WTC11 (cell line): ENCODE data around the gene ZFAND6. TPM values are rescaled to one million over a fixed set of nuclear protein-coding genes. Genes with fewer than 3 reads are reported as not detected.

Source experiments
- ATAC-seq: fragments of 200-7000 bp; cut with Tn5 transposase; 2 replicates; pipeline ENCODE4 v1.10.0; 2021; ENCODE audit warnings: mild to moderate bottlenecking, moderate library complexity
- CTCF ChIA-PET: fragments of 300-600 bp; sonication (Branson Sonifier 250); formaldehyde crosslinking; loops from one replicate; lab custom pipeline; 2021; ENCODE audit warnings: antibody characterized with exemption; lab: Charles Lee
- POLR2A ChIA-PET: fragments of 350-600 bp; sonication (Branson Sonifier 250); formaldehyde crosslinking; loops from one replicate; lab custom pipeline; 2021; ENCODE audit warnings: antibody characterized with exemption; lab: Charles Lee
- DNase-seq: peaks from one replicate; pipeline ENCODE4 v3.0.0; 2021; ENCODE audit warnings: low spot score
- H3K27ac Mint-ChIP-seq: 2 replicates; pipeline ENCODE4 v1.8.0; 2021; ENCODE audit warnings: mixed read lengths
- H3K27me3 Mint-ChIP-seq: 2 replicates; pipeline ENCODE4 v1.8.0; 2021; ENCODE audit warnings: low read depth, mild to moderate bottlenecking, moderate library complexity, mixed read lengths
- H3K36me3 Mint-ChIP-seq: 2 replicates; pipeline ENCODE4 v1.8.0; 2021; ENCODE audit warnings: mixed read lengths
- H3K4me1 Mint-ChIP-seq: 2 replicates; pipeline ENCODE4 v1.8.0; 2022; ENCODE audit warnings: mixed read lengths
- H3K4me3 Mint-ChIP-seq: 2 replicates; pipeline ENCODE4 v1.8.0; 2021; ENCODE audit warnings: mild to moderate bottlenecking, moderate library complexity, mixed read lengths
- H3K9me3 Mint-ChIP-seq: 2 replicates; pipeline ENCODE4 v1.8.0; 2021; ENCODE audit warnings: mixed read lengths
- AFF4 ChIP-seq: sonication (generic); formaldehyde crosslinking; IDR thresholded peaks from 2 replicates; pipeline ENCODE4 v1.8.1; 2023; ENCODE audit warnings: mild to moderate bottlenecking, missing genetic modification reagents, borderline replicate concordance
- AR ChIP-seq: fragments of 250-450 bp; sonication (Bioruptor Pico); IDR thresholded peaks from 2 replicates; pipeline ENCODE4 v1.9.0; 2021; ENCODE audit warnings: mild to moderate bottlenecking
- ATF1 ChIP-seq: sonication (generic); formaldehyde crosslinking; IDR thresholded peaks from 2 replicates; pipeline ENCODE4 v1.8.1; 2023; ENCODE audit warnings: mild to moderate bottlenecking, moderate library complexity, missing genetic modification reagents
- CBFB ChIP-seq: sonication (generic); formaldehyde crosslinking; IDR thresholded peaks from 2 replicates; pipeline ENCODE4 v1.8.1; 2022; ENCODE audit warnings: mild to moderate bottlenecking, low read depth, missing genetic modification reagents
- CDX4 ChIP-seq: fragments of 250-450 bp; sonication (Bioruptor Pico); IDR thresholded peaks from 2 replicates; pipeline ENCODE4 v1.9.0; 2021; ENCODE audit warnings: moderate library complexity, mild to moderate bottlenecking, inconsistent platforms, borderline replicate concordance
- ETV6 ChIP-seq: sonication (generic); formaldehyde crosslinking; IDR thresholded peaks from 2 replicates; pipeline ENCODE4 v1.8.1; 2022; ENCODE audit warnings: mild to moderate bottlenecking, missing genetic modification reagents
- FOXJ3 ChIP-seq: sonication (generic); formaldehyde crosslinking; IDR thresholded peaks from 2 replicates; pipeline ENCODE4 v1.9.0; 2021; ENCODE audit warnings: missing genetic modification reagents, mild to moderate bottlenecking, borderline replicate concordance
- FOXK1 ChIP-seq: sonication (generic); formaldehyde crosslinking; IDR thresholded peaks from 2 replicates; pipeline ENCODE4 v1.8.0; 2022; ENCODE audit warnings: mild to moderate bottlenecking, moderate library complexity, missing genetic modification reagents
- GABPB1 ChIP-seq: sonication (generic); formaldehyde crosslinking; IDR thresholded peaks from 2 replicates; pipeline ENCODE4 v1.8.1; 2023; ENCODE audit warnings: mild to moderate bottlenecking, missing genetic modification reagents
- GRHL2 ChIP-seq: fragments of 250-450 bp; sonication (Bioruptor Pico); IDR thresholded peaks from 2 replicates; pipeline ENCODE4 v1.8.0; 2022; ENCODE audit warnings: mild to moderate bottlenecking, moderate library complexity; ENCODE audit not compliant: insufficient replicate concordance, severe bottlenecking
- JUN ChIP-seq: sonication (generic); formaldehyde crosslinking; IDR thresholded peaks from 2 replicates; pipeline ENCODE4 v1.8.0; 2023; ENCODE audit warnings: mild to moderate bottlenecking, missing genetic modification reagents
- MYBL2 ChIP-seq: sonication (generic); formaldehyde crosslinking; IDR thresholded peaks from 2 replicates; pipeline ENCODE4 v1.8.1; 2023; ENCODE audit warnings: mild to moderate bottlenecking, moderate library complexity, missing genetic modification reagents
- NFYB ChIP-seq: sonication (generic); formaldehyde crosslinking; conservative IDR thresholded peaks from 2 replicates; pipeline ENCODE4 v1.8.0; 2022; ENCODE audit warnings: low read depth, missing genetic modification reagents
- SMAD3 ChIP-seq: sonication (generic); formaldehyde crosslinking; IDR thresholded peaks from 2 replicates; pipeline ENCODE4 v1.8.0; 2022; ENCODE audit warnings: missing genetic modification reagents, mild to moderate bottlenecking, borderline replicate concordance
- SOX15 ChIP-seq: fragments of 250-450 bp; sonication (Bioruptor Pico); IDR thresholded peaks from 2 replicates; pipeline ENCODE4 v1.9.0; 2021; ENCODE audit warnings: mild to moderate bottlenecking
- SP1 ChIP-seq: sonication (generic); formaldehyde crosslinking; conservative IDR thresholded peaks from 2 replicates; pipeline ENCODE4 v1.8.1; 2022; ENCODE audit warnings: missing genetic modification reagents
- TEAD4 ChIP-seq: sonication (generic); formaldehyde crosslinking; IDR thresholded peaks from 2 replicates; pipeline ENCODE4 v1.8.0; 2022; ENCODE audit warnings: mild to moderate bottlenecking, missing genetic modification reagents
- TP53 ChIP-seq: sonication (generic); formaldehyde crosslinking; IDR thresholded peaks from 2 replicates; pipeline ENCODE4 v1.8.1; 2023; ENCODE audit warnings: mild to moderate bottlenecking, missing genetic modification reagents
- ZBTB43 ChIP-seq: sonication (generic); formaldehyde crosslinking; IDR thresholded peaks from 2 replicates; pipeline ENCODE4 v1.8.1; 2023; ENCODE audit warnings: mild to moderate bottlenecking, missing genetic modification reagents
- ZNF121 ChIP-seq: sonication (generic); formaldehyde crosslinking; IDR thresholded peaks from 2 replicates; pipeline ENCODE4 v1.8.0; 2023; ENCODE audit warnings: missing genetic modification reagents
- ZNF138 ChIP-seq: sonication (generic); formaldehyde crosslinking; conservative IDR thresholded peaks from 2 replicates; pipeline ENCODE4 v1.8.1; 2022; ENCODE audit warnings: mild to moderate bottlenecking, moderate library complexity, missing genetic modification reagents
- ZNF317 ChIP-seq: sonication (generic); formaldehyde crosslinking; IDR thresholded peaks from 2 replicates; pipeline ENCODE4 v1.8.1; 2023; ENCODE audit warnings: low read depth, mild to moderate bottlenecking, moderate library complexity, missing genetic modification reagents, borderline replicate concordance
- total RNA-seq: library from RNA; stranded (reverse); gene quantifications from 3 replicates; pipeline ENCODE4 v1.2.3, GENCODE V29; 2021

Gene ZFAND6
- total RNA-seq, 1 experiment from 2014 or later: 114 TPM

GRCh38 chr15:80163217-80163616, 103.7 kb downstream of the ZFAND6 start:
- Mint-ChIP-seq H3K27ac (no peak overlapping the region), H3K27me3 (no peaks in the 10 kb centered on the region), H3K36me3 (peaks cover 34% of the 10 kb centered on the region), H3K4me1 (no peaks in the 10 kb centered on the region), H3K9me3 (no peaks in the 10 kb centered on the region), H3K4me3 (no peak overlapping the region)
- DNase-seq (no peak), ATAC-seq (no peak)
- TF ChIP-seq GRHL2: no peak
- no peak for TF ChIP-seq ZNF317 (CRISPR knock-in tag)
- TF ChIP-seq SOX15 (CRISPR knock-in tag): no peak
- TF ChIP-seq CDX4: no peak
- TF ChIP-seq ZNF121 (CRISPR knock-in tag): no peak
- TF ChIP-seq CBFB (CRISPR knock-in tag): no peak
- no peak for TF ChIP-seq AR (CRISPR knock-in tag)
- TF ChIP-seq TP53 (CRISPR knock-in tag): no peak
- no peak for TF ChIP-seq MYBL2 (CRISPR knock-in tag)
- no peak for TF ChIP-seq ZBTB43 (CRISPR knock-in tag)
- TF ChIP-seq ZNF138 (CRISPR knock-in tag): no peak
- no peak for TF ChIP-seq SMAD3 (CRISPR knock-in tag)
- ChIA-PET CTCF (interaction anchor here (0.7 kb wide), 1 partner anchor 656 kb away, joined by 3 read pairs; no protein-coding TSS in a partner anchor), POLR2A (no interaction called here)

GRCh38 chr15:80163897-80164296, 104.4 kb downstream of the ZFAND6 start:
- ATAC-seq (no peak), DNase-seq (no peak)
- H3K4me1 Mint-ChIP-seq: no peaks in the 10 kb centered on the region
- H3K27ac Mint-ChIP-seq: no peak overlapping the region
- ChIA-PET CTCF (no interaction called here), POLR2A (no interaction called here)
- H3K9me3 Mint-ChIP-seq: no peaks in the 10 kb centered on the region
- peaks cover 41% of the 10 kb centered on the region for H3K36me3 Mint-ChIP-seq
- no peaks in the 10 kb centered on the region for H3K27me3 Mint-ChIP-seq
- H3K4me3 Mint-ChIP-seq: no peak overlapping the region
- TF ChIP-seq ATF1 (CRISPR knock-in tag) (no peak), FOXJ3 (CRISPR knock-in tag) (no peak), ZBTB43 (CRISPR knock-in tag) (no peak), AFF4 (CRISPR knock-in tag) (no peak), JUN (CRISPR knock-in tag) (no peak), ZNF121 (CRISPR knock-in tag) (no peak), NFYB (CRISPR knock-in tag) (no peak), TEAD4 (CRISPR knock-in tag) (no peak), GABPB1 (CRISPR knock-in tag) (no peak), SP1 (no peak), ETV6 (CRISPR knock-in tag) (no peak), MYBL2 (CRISPR knock-in tag) (no peak), AR (CRISPR knock-in tag) (no peak), FOXK1 (CRISPR knock-in tag) (no peak)
